ENCODE data around the gene PTPRJ. TPM values are rescaled to one million over a fixed set of nuclear protein-coding genes. Genes with fewer than 3 reads are reported as not detected.

Gene PTPRJ
- polyA plus RNA-seq, 3 donors = 10.0 to 36.4 (median 14.6) TPM

DNA sequence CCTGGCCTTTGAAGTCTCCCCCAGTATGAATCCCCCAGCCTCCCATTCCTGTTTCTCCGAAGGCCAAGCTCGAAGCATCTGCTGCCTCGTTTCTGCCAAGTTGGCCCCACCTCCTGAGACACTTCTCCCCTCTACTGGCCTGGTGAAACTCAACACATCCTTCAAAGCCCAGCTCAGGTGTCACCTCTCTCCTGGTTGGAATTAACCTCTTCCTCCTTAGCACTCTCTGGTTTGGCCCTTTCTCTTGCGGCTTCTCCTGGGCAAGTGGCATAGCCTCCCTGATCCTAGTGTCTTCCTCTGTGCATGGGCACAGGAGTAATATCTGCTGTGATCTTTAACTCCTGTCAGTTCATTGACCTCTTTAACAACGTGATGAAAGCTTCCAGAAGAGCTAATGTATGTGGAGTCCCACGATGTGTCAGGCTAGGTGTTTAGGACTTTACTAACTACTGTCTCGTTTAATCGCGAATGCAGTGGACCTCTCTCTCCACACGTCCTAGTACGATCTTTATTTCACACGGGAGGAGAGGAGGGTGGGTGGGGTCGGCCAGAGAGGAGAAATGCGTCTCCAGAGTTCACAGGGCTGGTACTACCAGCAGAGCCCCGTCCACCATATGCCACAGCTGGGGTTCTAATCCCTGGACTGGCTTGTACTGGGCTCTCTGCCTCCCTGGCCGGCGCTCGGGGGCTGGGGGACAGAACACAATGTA is 826 bp upstream of the PTPRJ start:
- Histone ChIP-seq H3K4me2 (replicated peaks; ENCODE audit: extremely low read depth, low read length, poor library complexity, severe bottlenecking) (peak overlapping the region; percentile 87), H2AFZ (ENCODE audit: insufficient read depth, low read depth, low read length, poor library complexity, severe bottlenecking) (peak overlapping the region; percentile 71), H3K4me1 (ENCODE audit: control insufficient read depth in 1 of 2, insufficient read depth in 2 of 2, low read length in 2 of 2) (peaks cover 45 to 59% of the 10 kb centered on the region in 2 donors), H3K36me3 (replicated peaks in 1 of 2; ENCODE audit: control insufficient read depth in 1 of 2, insufficient read depth in 2 of 2, low read length in 2 of 2) (peaks cover 0 to 7% of the 10 kb centered on the region in 2 donors), H3K9ac (ENCODE audit: insufficient read depth, low read length, poor library complexity, severe bottlenecking) (peak overlapping the region; percentile 87), H3K27ac (ENCODE audit: low read depth in 1 of 2, low read length in 2 of 2) (no peak overlapping the region), H3K79me2 (ENCODE audit: insufficient read depth, low read length) (peaks cover 36% of the 10 kb centered on the region), H3K9me3 (replicated peaks in 1 of 2; ENCODE audit: control insufficient read depth in 1 of 2, insufficient read depth in 1 of 2, low read length in 2 of 2) (no peaks in the 10 kb centered on the region), H3K4me3 (replicated peaks in 1 of 3; ENCODE audit: low read depth in 2 of 3, low read length in 3 of 3) (peak overlapping the region; percentile 7 to 80 (median 31)), H4K20me1 (ENCODE audit: insufficient read depth, low read length) (peaks cover 39% of the 10 kb centered on the region), H3K27me3 (ENCODE audit: control insufficient read depth in 2 of 2, insufficient read depth in 2 of 2, low read length in 2 of 2) (peaks cover 0 to 7% of the 10 kb centered on the region in 2 donors)
- WGBS (ENCODE audit: insufficient coverage) = 60% methylated on average over 10 of the region's 18 CpGs
- Mint-ChIP-seq H3K4me3 (peak overlapping the region; percentile 32 to 43), H3K4me1 (peaks cover 52% of the 10 kb centered on the region), H3K9me3 (no peaks in the 10 kb centered on the region), H3K27me3 (ENCODE audit: low read depth in 3 of 3) (peaks cover 0 to 11% (median 7%) of the 10 kb centered on the region in 3 donors), H3K36me3 (peaks cover 4 to 11% of the 10 kb centered on the region in 2 donors), H3K27ac (peak overlapping the region in 4 of 7 donors; percentile 6 to 76 (median 46))
- TF ChIP-seq CTCF (IDR thresholded peaks at IDR 0.05) = no peak
- DNase-seq = no peak
- intact Hi-C loops (cut with micrococcal nuclease) = loop anchor here (5.0 kb wide), 3 partner anchors 32 to 53 kb away; no protein-coding TSS in a partner anchor

DNA sequence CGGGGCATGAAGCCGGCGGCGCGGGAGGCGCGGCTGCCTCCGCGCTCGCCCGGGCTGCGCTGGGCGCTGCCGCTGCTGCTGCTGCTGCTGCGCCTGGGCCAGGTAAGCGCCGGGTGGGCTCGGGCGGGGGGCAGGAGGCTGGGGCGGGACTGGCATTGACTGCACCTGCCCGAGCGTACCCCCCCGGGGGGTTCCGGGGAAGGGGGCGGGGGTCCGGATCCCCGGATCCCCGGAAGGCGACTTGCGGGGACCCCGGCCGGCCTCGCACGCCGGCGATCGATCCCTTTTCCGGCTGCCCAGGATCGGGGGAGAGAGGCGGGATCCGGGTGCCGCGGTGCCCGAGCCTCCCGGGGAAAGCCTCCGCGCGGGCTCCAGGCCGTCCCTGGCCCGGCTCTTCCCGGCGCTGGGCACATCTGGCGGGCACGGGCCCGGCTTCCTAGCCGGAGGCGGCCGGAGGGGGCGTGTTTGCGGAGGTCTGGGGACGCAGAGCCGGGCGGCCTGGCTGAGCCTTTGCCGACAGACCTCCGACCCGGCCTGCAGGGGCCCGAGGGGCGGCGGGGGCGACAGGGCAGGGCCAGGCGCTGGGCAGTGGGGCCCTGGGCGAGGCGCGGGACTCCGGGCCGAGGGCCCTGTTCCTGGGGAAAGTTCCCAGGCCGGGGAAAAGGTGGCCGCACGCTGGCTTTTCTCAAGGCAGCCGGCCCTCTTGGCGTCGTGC is 705 bp downstream of the PTPRJ start:
- Histone ChIP-seq H3K9me3 (replicated peaks in 1 of 2; ENCODE audit: control insufficient read depth in 1 of 2, insufficient read depth in 1 of 2, low read length in 2 of 2) (no peaks in the 10 kb centered on the region), H3K4me2 (replicated peaks; ENCODE audit: extremely low read depth, low read length, poor library complexity, severe bottlenecking) (peak overlapping the region; percentile 87), H3K4me3 (replicated peaks in 1 of 3; ENCODE audit: low read depth in 2 of 3, low read length in 3 of 3) (peak overlapping the region; percentile 69 to 96 (median 80)), H3K27ac (ENCODE audit: low read depth in 1 of 2, low read length in 2 of 2) (peak overlapping the region; percentile 71 to 76), H3K9ac (ENCODE audit: insufficient read depth, low read length, poor library complexity, severe bottlenecking) (peak overlapping the region; percentile 87), H3K4me1 (ENCODE audit: control insufficient read depth in 1 of 2, insufficient read depth in 2 of 2, low read length in 2 of 2) (peaks cover 54 to 62% of the 10 kb centered on the region in 2 donors), H3K36me3 (replicated peaks in 1 of 2; ENCODE audit: control insufficient read depth in 1 of 2, insufficient read depth in 2 of 2, low read length in 2 of 2) (peaks cover 0 to 8% of the 10 kb centered on the region in 2 donors), H2AFZ (ENCODE audit: insufficient read depth, low read depth, low read length, poor library complexity, severe bottlenecking) (peak overlapping the region; percentile 59), H3K27me3 (ENCODE audit: control insufficient read depth in 2 of 2, insufficient read depth in 2 of 2, low read length in 2 of 2) (peaks cover 0 to 7% of the 10 kb centered on the region in 2 donors), H3K79me2 (ENCODE audit: insufficient read depth, low read length) (peaks cover 51% of the 10 kb centered on the region), H4K20me1 (ENCODE audit: insufficient read depth, low read length) (peaks cover 53% of the 10 kb centered on the region)
- peaks cover 6 to 21% of the 10 kb centered on the region in 2 donors for H3K36me3 Mint-ChIP-seq
- peak; percentile 23 for TF ChIP-seq CTCF (IDR thresholded peaks at IDR 0.05)
- H3K4me3 Mint-ChIP-seq = peak overlapping the region; percentile 94 to 98
- peaks cover 0 to 11% (median 7%) of the 10 kb centered on the region in 3 donors for H3K27me3 Mint-ChIP-seq (ENCODE audit: low read depth in 3 of 3)
- WGBS (ENCODE audit: insufficient coverage) = under 1% methylated on average over 79 of the region's 82 CpGs
- H3K4me1 Mint-ChIP-seq = peaks cover 59% of the 10 kb centered on the region
- no peaks in the 10 kb centered on the region for H3K9me3 Mint-ChIP-seq
- intact Hi-C loops (cut with micrococcal nuclease) = loop anchor here (5.0 kb wide), 3 partner anchors 34 to 51 kb away; no protein-coding TSS in a partner anchor
- DNase-seq = no peak
- peak overlapping the region in 4 of 7 donors; percentile 91 to 96 (median 92) for H3K27ac Mint-ChIP-seq
